IMR-90 (cell line): ENCODE results near the gene HADHB. TPM values are rescaled to one million over a fixed set of nuclear protein-coding genes. Genes with fewer than 3 reads are reported as not detected.
"Not testable (repeated sequence)": the region's sequence is repeated elsewhere in the genome, so short reads cannot be mapped to it uniquely, and the experiment has no call there.

Source experiments
- ATAC-seq: fragments of 200-7000 bp; cut with Tn5 transposase; 2 replicates; pipeline ENCODE4 v1.9.1; 2020; ENCODE audit warnings: low read depth, mild to moderate bottlenecking, moderate library complexity
- BruUV-seq: library from RNA; stranded (reverse); fragments of 400-500 nt; replicated peaks from 2 replicates; lab custom pipeline; 2021; lab: Mats Ljungman, UMichigan
- CTCF ChIA-PET: fragments of 300-600 bp; formaldehyde crosslinking; extraction: SDS; loops from one replicate; lab custom pipeline; 2021; ENCODE audit warnings: antibody characterized with exemption; lab: Yijun Ruan, JAX
- POLR2A ChIA-PET: fragments of 300-600 bp; sonication (Branson Sonifier 250); formaldehyde crosslinking; loops from one replicate; lab custom pipeline; 2022; ENCODE audit warnings: antibody characterized with exemption; ENCODE audit not compliant: unreplicated experiment; lab: Charles Lee
- DNase-seq: peaks from one replicate; pipeline ENCODE4 v3.0.0; 2013
- H2AFZ ChIP-seq: replicated peaks from 2 replicates; pipeline ENCODE3; 2013; ENCODE audit warnings: low read length, mild to moderate bottlenecking; ENCODE audit not compliant: poor library complexity
- H2AK5ac ChIP-seq: 2 replicates; pipeline ENCODE4 v1.6.1; 2013; ENCODE audit warnings: low read depth, low read length, inconsistent platforms
- H2AK9ac ChIP-seq: replicated peaks from 2 replicates; pipeline ENCODE3; 2013; ENCODE audit warnings: mild to moderate bottlenecking, low read depth, low read length, moderate library complexity; ENCODE audit not compliant: poor library complexity
- H2BK120ac ChIP-seq: 2 replicates; pipeline ENCODE4 v1.6.1; 2013; ENCODE audit warnings: low read depth, low read length, inconsistent platforms
- H2BK15ac ChIP-seq: 3 replicates; pipeline ENCODE4 v1.6.1; 2013; ENCODE audit warnings: low read depth, low read length, inconsistent platforms
- H2BK20ac ChIP-seq: 2 replicates; pipeline ENCODE4 v1.6.1; 2013; ENCODE audit warnings: low read depth, mild to moderate bottlenecking, inconsistent platforms, low read length, moderate library complexity
- H2BK5ac ChIP-seq: 2 replicates; pipeline ENCODE4 v1.6.1; 2013; ENCODE audit warnings: mild to moderate bottlenecking, low read depth, low read length, inconsistent platforms; ENCODE audit not compliant: poor library complexity, severe bottlenecking
- H3K14ac ChIP-seq: replicated peaks from 2 replicates; pipeline ENCODE4 v1.6.1; 2013; ENCODE audit warnings: low read depth, low read length, inconsistent platforms
- H3K18ac ChIP-seq: 2 replicates; pipeline ENCODE4 v1.6.1; 2013; ENCODE audit warnings: low read depth, low read length, control low read depth
- H3K23ac ChIP-seq: 2 replicates; pipeline ENCODE4 v1.6.1; 2013; ENCODE audit warnings: low read depth, low read length, inconsistent platforms
- H3K27ac ChIP-seq: 2 replicates; pipeline ENCODE4 v1.5.1; 2013; ENCODE audit warnings: mild to moderate bottlenecking, control low read depth, low read length; ENCODE audit not compliant: insufficient read depth
- H3K27me3 ChIP-seq: 2 replicates; pipeline ENCODE4 v1.6.1; 2013; ENCODE audit warnings: low read length; ENCODE audit not compliant: control insufficient read depth, insufficient read depth
- H3K36me3 ChIP-seq: 2 replicates; pipeline ENCODE4 v1.6.1; 2013; ENCODE audit warnings: low read length, mixed read lengths; ENCODE audit not compliant: control insufficient read depth, insufficient read depth
- H3K4ac ChIP-seq: 2 replicates; pipeline ENCODE4 v1.6.1; 2013; ENCODE audit warnings: low read depth, low read length, inconsistent platforms
- H3K4me1 ChIP-seq: 2 replicates; pipeline ENCODE4 v1.6.1; 2013; ENCODE audit warnings: low read length, mixed read lengths; ENCODE audit not compliant: control insufficient read depth, insufficient read depth
- H3K4me2 ChIP-seq: 2 replicates; pipeline ENCODE4 v1.6.1; 2013; ENCODE audit warnings: low read depth, mild to moderate bottlenecking, control low read depth, low read length, moderate library complexity
- H3K4me3 ChIP-seq: 2 replicates; pipeline ENCODE4 v1.5.1; 2013; ENCODE audit warnings: low read depth, mild to moderate bottlenecking, control low read depth, low read length, moderate library complexity; ENCODE audit not compliant: insufficient read depth
- H3K56ac ChIP-seq: 2 replicates; pipeline ENCODE4 v1.6.1; 2013; ENCODE audit warnings: low read length, inconsistent platforms; ENCODE audit not compliant: insufficient read depth; ENCODE audit errors: extremely low read depth
- H3K79me1 ChIP-seq, 2 experiments: 2 replicates each; pipeline ENCODE4 v1.6.1; 2013; ENCODE audit warnings: low read length in 2 of 2, inconsistent platforms in 1 of 2, low read depth in 1 of 2
- H3K9ac ChIP-seq: 2 replicates; pipeline ENCODE4 v1.6.1; 2013; ENCODE audit warnings: low read depth, low read length, control low read depth
- H3K9me1 ChIP-seq: 2 replicates; pipeline ENCODE4 v1.6.1; 2013; ENCODE audit warnings: low read length, inconsistent platforms; ENCODE audit not compliant: insufficient read depth
- H3K9me3 ChIP-seq: 2 replicates; pipeline ENCODE4 v1.6.1; 2013; ENCODE audit warnings: low read length; ENCODE audit not compliant: control insufficient read depth, insufficient read depth
- H4K20me1 ChIP-seq: 2 replicates; pipeline ENCODE4 v1.6.1; 2013; ENCODE audit warnings: low read length, inconsistent platforms; ENCODE audit not compliant: insufficient read depth
- H4K5ac ChIP-seq: 2 replicates; pipeline ENCODE4 v1.6.1; 2013; ENCODE audit warnings: mild to moderate bottlenecking, low read depth, low read length, control low read depth
- H4K8ac ChIP-seq, 2 experiments: 2 replicates each; pipeline ENCODE4 v1.6.1; 2013; ENCODE audit warnings: low read depth in 2 of 2, low read length in 2 of 2, control low read depth in 1 of 2, inconsistent platforms in 1 of 2
- H4K91ac ChIP-seq: 2 replicates; pipeline ENCODE4 v1.6.1; 2013; ENCODE audit warnings: low read depth, low read length, inconsistent platforms; ENCODE audit not compliant: insufficient read depth
- MAFK ChIP-seq: IDR thresholded peaks from 2 replicates; pipeline ENCODE4 v1.6.1; 2012; ENCODE audit warnings: low read depth, low read length, improper control_type of control experiment
- WGBS, 2 experiments: methylation state at CpG; one replicate each; pipeline versions ENCODE4 v1.1.5 to v1.1.7; 2013; ENCODE audit warnings: missing lambda C conversion rate in 2 of 2; ENCODE audit not compliant: insufficient read length in 1 of 2; ENCODE audit errors: extremely low coverage in 2 of 2; 5-methylcytosine and 5-hydroxymethylcytosine counted together
- dilution Hi-C: fragments of 300-500 bp; cut with HindIII; formaldehyde crosslinking; loops from one replicate; pipeline ENCODE4 v1.14.3; 2018; ENCODE audit warnings: low sequenced_read_pairs; ENCODE audit not compliant: unreplicated experiment
- in situ Hi-C: fragments of 300-500 bp; cut with MboI; formaldehyde crosslinking; loops from 3 replicates; pipeline ENCODE4 v1.14.3; 2019; ENCODE audit warnings: low sequenced_read_pairs, inconsistent platforms, mixed read lengths
- intact Hi-C: fragments of 100-400 bp; cut with micrococcal nuclease; formaldehyde crosslinking; loops from 2 replicates; pipeline ENCODE4 v1.10.0; 2022
- polyA plus RNA-seq, 3 experiments: library from polyadenylated mRNA; depleted of rRNA; stranded (reverse); fragments of >200 nt; gene quantifications; 2 replicates each; pipeline ENCODE4 v1.2.3, GENCODE V29; 2012; ENCODE audit warnings: low replicate concordance in 1 of 3
- total RNA-seq: library from RNA; depleted of rRNA; stranded (reverse); fragments of >200 nt; gene quantifications from 2 replicates; pipeline ENCODE4 v1.2.3, GENCODE V29; 2012

The HADHB gene
- total and polyA plus RNA-seq, 2 of the 4 experiments (the other 2 are of a cell fraction), result 67.9 to 79.8 TPM

- Histone ChIP-seq H3K18ac (no peak overlapping the region), H2AK5ac (no peak overlapping the region), H4K20me1 (no peaks in the 10 kb centered on the region), H3K4me1 (no peaks in the 10 kb centered on the region), H4K91ac (no peak overlapping the region), H3K4me2 (no peak overlapping the region), H3K9me1 (no peaks in the 10 kb centered on the region), H3K14ac (no peak overlapping the region), H3K27me3 (peaks cover 47% of the 10 kb centered on the region), H3K4ac (no peak overlapping the region), H2BK120ac (no peak overlapping the region), H3K9me3 (no peaks in the 10 kb centered on the region), H3K23ac (no peak overlapping the region), H2BK20ac (no peak overlapping the region), H3K9ac (no peak overlapping the region), H3K56ac (no peak overlapping the region), H4K8ac (no peak overlapping the region), H3K4me3 (no peak overlapping the region), H2BK5ac (no peak overlapping the region), H3K27ac (no peak overlapping the region), H2AK9ac (no peak overlapping the region), H4K5ac (no peak overlapping the region), H2BK15ac (no peak overlapping the region), H3K36me3 (no peaks in the 10 kb centered on the region), H3K79me1 (no peaks in the 10 kb centered on the region), H2AFZ (no peak overlapping the region)
- no peak for ATAC-seq
- CTCF ChIA-PET, result interaction anchor here (0.6 kb wide), 2 partner anchors 65 to 103 kb away, joined by 3 read pairs; no protein-coding TSS in a partner anchor
- intact Hi-C loops, result no loop called here
- WGBS, 2 experiments, result no CpG with 5 or more reads among the region's 6 CpGs
- dilution Hi-C loops, result no loop called here
- POLR2A ChIA-PET, result no interaction called here
- in situ Hi-C loops, result no loop called here
- no peak for TF ChIP-seq MAFK
- no peak for DNase-seq
- no TSS peak for BruUV-seq
These were observed 74.2 kb downstream of the HADHB start for GRCh38 chr2:26318950-26319349.

DNA sequence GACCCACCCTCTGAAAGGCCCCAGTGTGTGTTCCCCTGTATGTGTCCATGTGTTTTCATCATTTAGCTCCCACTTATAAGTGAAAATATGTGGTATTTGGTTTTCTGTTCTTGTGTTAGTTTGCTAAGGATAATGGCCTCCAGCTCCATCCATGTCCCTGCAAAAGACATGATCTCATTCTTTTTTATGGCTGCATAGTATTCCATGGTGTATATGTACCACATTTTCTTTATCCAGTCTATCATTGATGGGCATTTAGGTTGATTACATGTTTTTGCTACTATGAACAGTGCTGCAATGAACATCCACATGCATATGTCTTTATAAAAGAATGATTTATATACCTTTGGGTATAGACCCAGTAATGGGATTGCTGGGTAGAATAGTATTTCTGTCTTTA is 79.7 kb downstream of the HADHB start:
- H4K8ac ChIP-seq, H3K4ac ChIP-seq, H2BK120ac ChIP-seq, H3K18ac ChIP-seq, H3K9me1 ChIP-seq, H2AK9ac ChIP-seq, H3K9ac ChIP-seq, H2AK5ac ChIP-seq, ATAC-seq, H4K5ac ChIP-seq, CTCF ChIA-PET, H3K79me1 ChIP-seq, BruUV-seq, H3K4me3 ChIP-seq, DNase-seq, POLR2A ChIA-PET, H2BK20ac ChIP-seq, H3K56ac ChIP-seq, H3K27ac ChIP-seq, H2BK15ac ChIP-seq, H3K9me3 ChIP-seq, H3K4me1 ChIP-seq, in situ Hi-C loops, H2AFZ ChIP-seq, H4K20me1 ChIP-seq, H3K23ac ChIP-seq, H4K91ac ChIP-seq, H3K4me2 ChIP-seq, H2BK5ac ChIP-seq, H3K36me3 ChIP-seq, H3K14ac ChIP-seq, dilution Hi-C loops: not testable (repeated sequence)
- H3K27me3 ChIP-seq, result peaks cover 13% of the 10 kb centered on the region
- intact Hi-C loops, result loop anchor here (10.0 kb wide), 1 partner anchor 140 kb away; no protein-coding TSS in a partner anchor
